GM18870 (cell line): ENCODE results near the gene PPP1R1A.

Source experiments
- ATAC-seq: cut with Tn5 transposase; IDR thresholded peaks from one replicate; pipeline ENCODE4 v1.9.1; 2021; ENCODE audit warnings: moderate library complexity; ENCODE audit not compliant: unreplicated experiment

Gene PPP1R1A

GRCh38 chr12:54588110-54588889 lies at the start of gene PPP1R1A:
Gene PPP1R1A (minus strand): TSS chr12:54588659. CDS start chr12:54588488, 171 bp downstream.
- no peak for ATAC-seq

DNA sequence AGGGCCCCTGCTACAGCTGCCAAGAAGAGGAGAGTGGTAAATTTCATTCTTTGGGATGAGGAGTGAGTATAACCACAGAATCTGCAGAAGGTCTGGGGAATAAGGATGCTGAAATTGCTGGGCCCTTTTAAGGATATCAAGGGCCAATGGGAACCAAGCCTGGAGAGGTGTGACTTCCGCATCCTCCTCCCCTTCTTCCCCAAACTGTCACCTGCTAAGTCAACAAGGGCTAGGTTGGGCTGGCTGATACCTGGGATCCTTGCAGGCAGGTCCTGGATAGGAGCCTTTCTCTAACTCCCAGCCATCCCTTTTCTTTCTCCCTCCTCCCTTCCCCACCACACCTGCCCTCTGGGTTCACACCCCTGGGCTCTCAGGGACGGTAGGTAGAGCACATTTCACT lies 46.3 kb upstream of the PPP1R1A start, which contains the start of gene LACRT:
LACRT (minus strand) TSS at position 101 of the 400 bp plus-strand sequence; CDS start at position 47, 54 bp downstream.
- ATAC-seq = no peak

DNA sequence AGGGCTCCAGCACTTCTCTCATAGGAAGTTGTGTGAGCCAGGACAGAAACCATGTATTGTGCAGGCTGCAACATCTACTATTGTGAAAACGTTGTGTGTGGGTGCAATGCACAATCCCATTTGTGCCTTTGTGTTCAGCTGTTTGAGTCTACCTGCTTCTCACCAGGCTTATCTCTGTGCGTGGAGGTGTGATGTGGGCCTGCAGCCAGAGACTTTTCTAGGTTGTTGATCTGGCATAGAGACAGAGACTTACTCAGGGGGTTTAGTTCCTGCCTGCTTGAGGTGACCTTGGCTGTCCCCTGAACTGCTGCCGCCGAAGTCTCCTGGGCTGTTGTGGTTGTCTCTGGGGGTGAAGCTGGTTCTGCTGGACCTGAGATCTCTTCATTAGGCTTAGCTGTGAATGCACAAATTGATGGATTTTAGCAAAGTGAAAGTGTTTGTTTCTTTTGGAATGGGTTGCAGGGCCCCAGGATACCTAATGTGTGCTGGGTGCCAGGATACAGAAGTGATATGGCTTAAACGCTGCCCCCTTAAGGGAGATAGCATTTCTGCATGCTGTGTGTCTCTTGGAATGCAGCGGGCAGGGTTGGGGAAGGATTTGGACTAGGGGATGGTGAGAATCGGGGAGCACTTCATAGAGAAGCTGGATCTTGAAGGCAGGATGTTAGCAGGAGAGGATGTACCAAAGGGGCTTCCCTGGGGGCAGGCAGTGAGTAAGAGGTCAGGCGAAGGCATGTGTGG lies 43.7 kb upstream of the PPP1R1A start:
- no peak for ATAC-seq

GRCh38 chr12:54631551-54631950 lies 43.1 kb upstream of the PPP1R1A start:
- ATAC-seq = no peak

GRCh38 chr12:54629925-54630324 lies 41.5 kb upstream of the PPP1R1A start:
- ATAC-seq = no peak

DNA sequence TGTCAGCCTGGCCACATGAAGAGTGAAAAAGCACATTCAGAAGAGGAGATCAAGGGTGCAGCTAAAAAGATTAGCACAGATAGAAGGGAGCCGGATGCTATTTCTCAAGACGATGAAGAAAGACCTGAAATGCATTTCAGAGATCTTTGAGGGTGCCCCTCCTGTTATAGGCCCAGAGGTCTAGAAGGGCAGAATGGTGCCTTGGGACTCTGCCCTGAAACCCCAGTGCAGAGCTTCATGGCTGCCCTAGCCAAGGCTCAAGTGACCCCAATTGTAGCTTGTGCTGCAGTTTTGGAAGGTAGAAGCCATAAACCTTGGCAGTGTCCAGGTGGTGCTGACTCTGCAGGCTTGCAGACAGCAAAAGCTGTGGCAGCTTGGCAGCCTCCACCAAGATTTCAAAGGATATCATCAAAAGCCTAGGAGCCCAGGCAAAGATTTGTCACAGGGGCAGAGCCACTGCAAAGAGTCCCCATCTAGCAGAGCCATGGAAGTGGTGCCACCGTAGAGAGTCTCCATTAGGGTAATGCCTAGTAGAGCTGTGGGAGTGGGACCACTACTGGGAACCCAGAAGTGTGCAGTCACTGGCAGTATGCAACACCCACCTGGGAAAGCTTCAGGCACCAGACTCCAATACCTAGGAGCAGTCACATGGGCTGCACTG lies 39.9 kb upstream of the PPP1R1A start:
- no peak for ATAC-seq

GRCh38 chr12:54627304-54627703 lies 38.8 kb upstream of the PPP1R1A start:
- no peak for ATAC-seq

DNA sequence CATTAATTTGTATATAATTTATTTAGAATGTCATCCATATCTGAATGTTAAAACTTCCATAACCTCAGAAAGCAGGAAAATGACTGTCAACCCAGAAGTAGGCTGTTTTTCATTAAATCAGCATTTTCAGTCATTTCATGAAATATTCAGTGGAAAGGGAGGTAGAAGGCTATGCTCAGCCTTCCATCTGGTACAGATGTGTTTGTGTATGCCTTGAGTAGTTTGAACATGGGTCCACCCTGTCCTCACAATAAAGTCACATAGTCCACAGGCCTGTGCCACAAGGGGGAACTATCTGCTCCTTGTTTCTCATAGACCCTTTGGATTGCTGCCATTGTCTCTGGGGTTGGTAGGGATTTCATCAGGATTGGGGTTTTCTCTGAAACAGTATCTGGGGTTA lies 37.1 kb upstream of the PPP1R1A start:
- no peak for ATAC-seq

DNA sequence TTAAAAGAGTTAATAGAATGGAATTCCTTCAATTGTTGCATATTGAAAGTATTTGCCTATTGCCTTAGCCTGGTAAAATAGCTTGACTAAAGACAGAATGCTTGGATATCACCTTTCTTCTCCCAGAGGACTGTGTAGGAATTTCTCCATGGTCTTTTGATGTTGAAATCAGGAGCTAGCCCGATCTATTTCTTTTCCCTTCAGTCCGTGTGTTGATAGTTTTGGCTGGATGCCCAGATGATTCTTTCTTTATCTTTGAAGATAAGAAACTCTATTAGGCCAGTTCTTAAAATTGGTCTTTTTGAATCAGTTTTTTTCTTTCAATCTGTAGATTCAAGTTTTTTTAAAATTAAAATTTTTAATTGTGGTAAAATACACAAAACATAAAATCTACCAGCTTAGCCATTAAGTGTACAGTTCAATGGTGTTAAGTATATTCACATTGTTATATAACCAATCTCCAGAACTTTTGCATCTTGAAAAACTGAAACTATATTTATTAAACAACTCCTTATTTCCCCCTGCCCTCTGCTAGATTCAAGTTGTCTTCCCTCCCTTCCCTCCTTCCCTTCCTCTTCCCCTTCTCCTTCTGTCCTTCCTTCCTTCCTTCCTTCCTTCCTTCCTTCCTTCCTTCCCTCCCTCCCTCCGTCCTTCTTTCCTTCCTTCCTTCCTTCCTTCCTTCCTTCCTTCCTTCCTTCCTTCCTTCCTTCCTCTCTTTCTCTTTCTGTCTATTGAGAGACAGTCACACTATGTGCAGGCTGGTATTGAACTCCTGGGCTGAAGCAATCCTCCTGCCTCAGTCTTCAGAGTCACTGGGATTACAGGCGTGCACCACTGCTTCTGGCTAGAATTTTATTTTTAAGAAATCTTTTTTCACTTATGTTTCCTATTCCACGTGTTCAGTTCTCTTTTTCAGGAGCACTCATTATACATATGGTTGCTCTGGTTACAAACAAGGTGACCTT lies 36.1 kb upstream of the PPP1R1A start:
- no peak for ATAC-seq

GRCh38 chr12:54622463-54623183 lies 34.2 kb upstream of the PPP1R1A start:
- no peak for ATAC-seq

DNA sequence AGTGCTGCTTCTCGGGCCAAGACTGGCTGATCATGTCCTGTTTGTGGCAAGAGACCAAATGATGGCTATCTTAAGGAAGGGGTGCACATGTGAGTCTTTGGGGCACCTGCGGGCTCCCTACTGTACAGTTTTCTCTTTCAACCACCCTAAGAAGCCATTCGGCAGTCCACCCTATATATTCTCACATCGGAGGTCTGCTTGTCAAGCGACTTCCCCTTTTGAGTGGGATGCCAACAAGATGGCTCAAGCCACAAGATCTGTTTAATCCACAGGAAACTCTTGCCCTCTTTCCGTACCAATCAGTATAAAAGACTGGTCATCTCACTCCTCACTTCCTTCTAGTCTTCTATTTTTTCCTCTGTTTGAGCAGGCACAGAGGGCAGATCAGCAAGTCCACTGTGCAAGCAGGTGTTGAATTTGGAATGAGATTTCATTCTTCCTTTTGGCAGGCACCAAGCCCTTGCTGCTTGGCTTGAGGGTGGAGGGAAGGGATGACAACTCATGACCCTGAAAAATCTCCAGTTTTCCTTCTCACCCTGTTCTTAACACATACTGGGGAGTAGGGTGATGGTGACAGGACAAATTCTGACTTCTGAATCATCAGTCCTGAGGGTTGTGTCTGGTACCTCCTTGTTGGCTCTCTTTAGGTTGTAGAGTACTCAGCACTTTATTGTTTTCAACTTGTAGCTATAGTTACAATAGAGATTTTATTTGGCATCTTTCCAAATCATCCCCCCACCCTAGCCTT lies 28.6 kb upstream of the PPP1R1A start:
- ATAC-seq = no peak

DNA sequence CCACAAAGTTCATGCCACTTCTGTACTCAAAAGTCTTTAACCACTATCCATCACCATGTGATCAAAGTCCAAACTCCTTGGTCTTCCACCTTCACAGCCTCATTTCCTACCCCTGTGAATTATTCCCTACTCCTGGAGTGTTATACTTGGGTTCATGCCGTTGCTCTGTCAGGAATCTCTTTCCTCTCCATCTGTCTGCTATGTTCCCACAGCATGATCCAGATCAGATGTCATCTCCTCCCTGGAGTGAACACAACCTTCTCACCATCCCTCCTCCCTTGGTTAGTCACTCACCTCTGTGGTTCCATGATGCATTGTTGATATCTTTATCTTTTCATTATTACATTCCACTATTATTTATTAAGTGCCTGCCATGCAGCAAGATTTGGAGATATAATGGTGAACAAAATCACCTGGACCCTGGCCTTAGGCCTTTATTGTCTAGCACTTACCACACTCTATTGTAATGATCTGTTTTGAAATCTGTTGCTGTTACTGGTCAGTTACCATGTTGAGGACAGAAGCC lies 23.8 kb upstream of the PPP1R1A start:
- no peak for ATAC-seq

- no peak for ATAC-seq
Measured at GRCh38 chr12:54611715-54612149, 23.3 kb upstream of the PPP1R1A start.

DNA sequence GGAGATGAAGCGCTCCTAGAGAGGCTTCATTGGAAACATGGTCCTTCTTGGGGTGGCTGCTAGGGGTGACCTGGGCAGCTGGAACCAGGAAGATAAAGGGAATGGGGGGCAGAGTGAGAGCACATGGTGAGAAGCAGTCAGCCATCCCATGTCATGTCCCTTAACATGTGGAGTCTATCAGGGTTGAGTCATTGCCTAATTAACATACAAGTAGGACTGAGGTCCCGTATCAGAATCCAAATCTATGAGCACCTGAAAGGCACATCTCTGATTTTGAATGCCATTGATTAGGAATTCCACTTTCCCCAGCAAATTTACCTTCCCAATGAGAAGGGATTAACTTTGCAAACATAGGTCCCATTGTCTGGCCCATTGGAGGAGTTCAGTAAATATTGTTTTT lies 20.3 kb upstream of the PPP1R1A start:
- no peak for ATAC-seq

DNA sequence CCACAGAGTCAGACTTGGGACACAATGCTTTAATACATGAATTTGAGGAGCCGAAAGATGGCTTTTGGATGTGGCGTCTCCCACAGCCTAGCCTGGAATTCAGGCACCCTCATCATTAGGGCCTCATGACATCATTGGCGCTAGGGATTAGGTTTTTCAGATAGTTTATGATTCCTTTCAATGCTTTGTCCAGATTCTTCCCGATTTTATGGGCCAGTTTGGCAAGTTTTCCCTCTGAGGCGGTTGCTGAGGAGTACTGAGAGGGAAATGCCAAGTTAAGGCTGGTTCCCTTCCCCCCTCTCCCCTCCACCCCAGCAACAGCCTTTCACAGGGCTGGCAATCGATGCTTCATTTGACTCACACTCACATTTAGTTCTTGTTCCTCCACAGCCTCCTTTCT lies 19.7 kb upstream of the PPP1R1A start:
- ATAC-seq = no peak

DNA sequence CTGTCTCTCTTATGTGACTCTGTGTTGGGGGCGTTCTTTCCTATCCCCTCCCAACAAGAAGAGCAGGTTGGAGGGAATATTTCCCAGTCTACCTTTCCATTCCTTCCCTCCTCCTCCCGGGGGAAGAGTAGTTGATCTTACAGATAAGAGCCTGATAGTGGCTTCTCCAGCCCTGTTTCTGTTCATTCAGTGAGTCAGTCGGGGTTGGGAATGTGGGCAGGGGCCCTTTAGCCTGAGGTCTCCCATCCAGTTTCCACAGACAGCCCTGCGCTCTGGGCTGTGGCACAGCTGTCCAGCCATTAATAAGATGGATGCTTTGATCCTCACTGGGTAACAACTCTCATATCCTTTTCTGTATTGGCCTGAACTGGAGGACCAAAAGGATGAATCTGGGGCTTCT lies 18.1 kb upstream of the PPP1R1A start:
- ATAC-seq = no peak

DNA sequence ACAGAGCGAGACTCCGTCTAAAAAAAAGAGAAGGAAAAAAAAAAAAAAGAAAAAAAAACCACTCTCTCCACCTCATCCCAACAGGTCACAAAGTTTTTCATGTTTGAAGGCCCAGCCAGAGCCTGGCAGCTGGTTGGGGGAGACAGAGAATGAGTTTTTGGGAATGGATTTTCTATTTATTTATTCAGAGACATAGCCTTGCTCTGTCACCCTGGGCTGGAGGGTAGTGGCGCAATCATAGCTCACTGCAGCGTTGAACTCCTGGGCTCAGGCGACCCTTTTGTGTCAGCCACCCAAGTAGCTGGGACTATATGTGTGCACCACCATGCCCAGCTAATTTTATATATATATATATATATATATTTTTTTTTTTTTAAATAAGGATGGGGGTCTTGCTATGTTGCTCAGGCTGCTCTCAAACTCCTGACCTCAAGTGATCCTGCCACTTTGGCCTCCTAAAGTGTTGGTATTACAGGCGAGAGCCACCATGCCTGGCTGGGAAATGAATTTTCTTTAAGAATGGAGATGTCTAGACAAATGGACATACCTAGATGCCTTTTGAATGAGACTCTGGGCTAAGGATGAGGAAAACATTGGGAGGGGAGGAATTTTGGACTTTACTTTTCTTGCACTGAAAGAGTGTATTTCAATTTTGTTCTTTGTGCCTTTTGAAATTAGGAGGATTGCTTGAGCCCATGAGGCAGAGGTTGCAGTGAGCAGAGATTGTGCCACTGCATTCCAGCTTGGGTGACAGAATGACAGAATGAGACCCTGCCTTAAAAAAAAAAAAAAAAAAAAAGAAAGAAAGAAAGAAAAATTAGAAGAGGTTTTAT lies 16.9 kb upstream of the PPP1R1A start:
- ATAC-seq = no peak

DNA sequence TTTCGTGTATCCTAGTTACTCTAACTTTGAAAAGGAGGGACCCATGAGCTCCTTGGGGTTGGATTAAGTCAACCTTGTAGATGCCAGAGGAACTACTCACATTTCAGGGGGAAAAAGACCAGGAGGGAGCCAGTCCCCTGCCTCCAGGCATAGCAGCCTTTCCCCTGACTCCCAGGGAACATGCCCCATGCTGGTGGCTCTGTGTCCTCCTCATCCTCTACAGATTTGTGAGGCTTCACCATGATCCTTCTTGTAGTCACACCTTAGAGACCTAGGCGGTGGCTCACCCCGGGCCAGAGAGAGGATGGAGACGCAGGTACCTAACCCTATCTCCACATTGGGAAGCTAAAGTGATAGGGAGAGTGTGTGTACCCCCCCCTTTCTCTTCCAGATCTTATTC lies 16.0 kb upstream of the PPP1R1A start:
- no peak for ATAC-seq
